ENCODE results near the gene IL9. TPM values are rescaled to one million over a fixed set of nuclear protein-coding genes. Genes with fewer than 3 reads are reported as not detected.

The IL9 gene
- total and polyA plus RNA-seq, 2 of the 13 experiments (the other 11 are each of a cell fraction or from before 2014, with no cell fraction given), result not detected

DNA sequence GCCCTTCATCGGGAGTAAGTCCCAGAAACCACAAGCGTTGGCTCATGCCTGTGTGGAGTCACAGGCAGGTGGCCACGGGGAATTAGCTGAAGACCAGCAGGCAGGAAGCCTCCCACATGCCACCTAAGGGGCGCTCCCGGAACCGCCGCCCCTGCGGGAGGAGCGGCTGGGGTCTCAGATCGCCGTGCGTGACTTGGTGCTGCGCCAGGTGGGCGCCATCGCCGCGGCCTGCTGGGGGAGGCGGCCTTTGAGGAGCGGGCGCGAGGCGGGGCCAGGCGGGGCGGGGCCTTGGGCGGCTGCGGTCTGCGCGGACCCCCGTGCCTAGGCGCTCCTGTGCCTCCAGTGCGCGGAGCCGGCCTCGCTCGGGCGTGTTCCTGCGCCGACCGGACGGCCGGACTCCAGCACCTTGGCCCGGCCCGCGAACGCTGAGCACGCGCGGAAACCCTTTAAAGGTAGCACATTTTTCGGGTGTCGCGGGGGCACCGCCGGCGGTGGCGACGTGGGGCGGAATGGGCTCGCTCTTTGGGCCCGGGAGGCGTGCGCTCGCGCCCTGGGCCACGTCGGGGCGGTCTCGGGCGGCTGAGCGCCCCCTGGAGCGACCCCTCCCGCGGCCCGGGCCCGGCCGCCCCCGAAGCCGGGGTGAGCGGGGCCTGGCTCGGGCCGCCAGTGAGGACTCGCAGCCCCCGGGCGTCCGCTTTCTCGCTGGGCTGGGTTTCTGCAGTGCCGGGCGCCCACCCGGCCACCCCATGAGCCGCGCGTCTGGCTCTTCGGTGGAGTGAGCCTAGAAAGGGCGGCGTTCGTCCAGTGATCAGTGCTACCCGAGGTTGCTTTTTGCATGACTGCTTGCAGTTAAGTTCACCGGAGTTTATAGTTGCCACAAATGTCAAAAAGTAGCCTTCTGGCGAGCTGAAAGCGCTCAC, 34.6 kb upstream of the IL9 start (continued):
- no peak; the same call in 1 of the 2 replicates for TF ChIP-seq ZNF607 (CRISPR knock-in tag; IDR thresholded peaks at IDR 0.05; ENCODE audit: borderline replicate concordance)
- no peak for TF ChIP-seq ZNF790 (CRISPR knock-in tag; IDR thresholded peaks at IDR 0.05; ENCODE audit: borderline replicate concordance)
- TF ChIP-seq, protein P1, sequence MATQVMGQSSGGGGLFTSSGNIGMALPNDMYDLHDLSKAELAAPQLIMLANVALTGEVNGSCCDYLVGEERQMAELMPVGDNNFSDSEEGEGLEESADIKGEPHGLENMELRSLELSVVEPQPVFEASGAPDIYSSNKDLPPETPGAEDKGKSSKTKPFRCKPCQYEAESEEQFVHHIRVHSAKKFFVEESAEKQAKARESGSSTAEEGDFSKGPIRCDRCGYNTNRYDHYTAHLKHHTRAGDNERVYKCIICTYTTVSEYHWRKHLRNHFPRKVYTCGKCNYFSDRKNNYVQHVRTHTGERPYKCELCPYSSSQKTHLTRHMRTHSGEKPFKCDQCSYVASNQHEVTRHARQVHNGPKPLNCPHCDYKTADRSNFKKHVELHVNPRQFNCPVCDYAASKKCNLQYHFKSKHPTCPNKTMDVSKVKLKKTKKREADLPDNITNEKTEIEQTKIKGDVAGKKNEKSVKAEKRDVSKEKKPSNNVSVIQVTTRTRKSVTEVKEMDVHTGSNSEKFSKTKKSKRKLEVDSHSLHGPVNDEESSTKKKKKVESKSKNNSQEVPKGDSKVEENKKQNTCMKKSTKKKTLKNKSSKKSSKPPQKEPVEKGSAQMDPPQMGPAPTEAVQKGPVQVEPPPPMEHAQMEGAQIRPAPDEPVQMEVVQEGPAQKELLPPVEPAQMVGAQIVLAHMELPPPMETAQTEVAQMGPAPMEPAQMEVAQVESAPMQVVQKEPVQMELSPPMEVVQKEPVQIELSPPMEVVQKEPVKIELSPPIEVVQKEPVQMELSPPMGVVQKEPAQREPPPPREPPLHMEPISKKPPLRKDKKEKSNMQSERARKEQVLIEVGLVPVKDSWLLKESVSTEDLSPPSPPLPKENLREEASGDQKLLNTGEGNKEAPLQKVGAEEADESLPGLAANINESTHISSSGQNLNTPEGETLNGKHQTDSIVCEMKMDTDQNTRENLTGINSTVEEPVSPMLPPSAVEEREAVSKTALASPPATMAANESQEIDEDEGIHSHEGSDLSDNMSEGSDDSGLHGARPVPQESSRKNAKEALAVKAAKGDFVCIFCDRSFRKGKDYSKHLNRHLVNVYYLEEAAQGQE (IDR thresholded peaks at IDR 0.05; ENCODE audit: borderline replicate concordance in 1 of 2, low read depth in 1 of 2, low read length in 2 of 2), result 0 out of 4 replicates have a peak, but pooled peaks of 1 of the 2 experiments have one; percentile 36
- TF ChIP-seq HNRNPH1 (optimal IDR thresholded peaks at IDR 0.05; ENCODE audit: low read depth, low read length), result no peak
- no peak for TF ChIP-seq NFKBIZ (CRISPR knock-in tag; IDR thresholded peaks at IDR 0.05)
- TF ChIP-seq, protein P2, sequence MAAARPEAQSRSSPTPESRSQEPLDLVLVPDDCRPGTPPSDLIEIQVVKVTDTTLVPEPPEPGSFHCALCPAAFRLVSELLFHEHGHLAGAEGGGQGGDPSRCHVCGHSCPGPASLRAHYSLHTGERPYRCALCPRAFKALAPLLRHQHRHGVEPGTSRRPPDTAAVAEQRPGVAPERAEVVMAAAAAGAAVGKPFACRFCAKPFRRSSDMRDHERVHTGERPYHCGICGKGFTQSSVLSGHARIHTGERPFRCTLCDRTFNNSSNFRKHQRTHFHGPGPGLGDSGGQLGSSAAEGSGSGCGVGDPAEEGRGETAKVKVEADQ (CRISPR knock-in tag; IDR thresholded peaks at IDR 0.05; ENCODE audit: borderline replicate concordance), result 0 out of 2 replicates have a peak, but pooled peaks have one; percentile 37
- TF ChIP-seq REPIN1 (CRISPR knock-in tag; IDR thresholded peaks at IDR 0.05; ENCODE audit: borderline replicate concordance, low read depth), result no peak
- TF ChIP-seq, protein P3, sequence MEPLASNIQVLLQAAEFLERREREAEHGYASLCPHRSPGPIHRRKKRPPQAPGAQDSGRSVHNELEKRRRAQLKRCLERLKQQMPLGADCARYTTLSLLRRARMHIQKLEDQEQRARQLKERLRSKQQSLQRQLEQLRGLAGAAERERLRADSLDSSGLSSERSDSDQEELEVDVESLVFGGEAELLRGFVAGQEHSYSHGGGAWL (CRISPR knock-in tag; IDR thresholded peaks at IDR 0.05), result no peak
- TF ChIP-seq, protein P4, sequence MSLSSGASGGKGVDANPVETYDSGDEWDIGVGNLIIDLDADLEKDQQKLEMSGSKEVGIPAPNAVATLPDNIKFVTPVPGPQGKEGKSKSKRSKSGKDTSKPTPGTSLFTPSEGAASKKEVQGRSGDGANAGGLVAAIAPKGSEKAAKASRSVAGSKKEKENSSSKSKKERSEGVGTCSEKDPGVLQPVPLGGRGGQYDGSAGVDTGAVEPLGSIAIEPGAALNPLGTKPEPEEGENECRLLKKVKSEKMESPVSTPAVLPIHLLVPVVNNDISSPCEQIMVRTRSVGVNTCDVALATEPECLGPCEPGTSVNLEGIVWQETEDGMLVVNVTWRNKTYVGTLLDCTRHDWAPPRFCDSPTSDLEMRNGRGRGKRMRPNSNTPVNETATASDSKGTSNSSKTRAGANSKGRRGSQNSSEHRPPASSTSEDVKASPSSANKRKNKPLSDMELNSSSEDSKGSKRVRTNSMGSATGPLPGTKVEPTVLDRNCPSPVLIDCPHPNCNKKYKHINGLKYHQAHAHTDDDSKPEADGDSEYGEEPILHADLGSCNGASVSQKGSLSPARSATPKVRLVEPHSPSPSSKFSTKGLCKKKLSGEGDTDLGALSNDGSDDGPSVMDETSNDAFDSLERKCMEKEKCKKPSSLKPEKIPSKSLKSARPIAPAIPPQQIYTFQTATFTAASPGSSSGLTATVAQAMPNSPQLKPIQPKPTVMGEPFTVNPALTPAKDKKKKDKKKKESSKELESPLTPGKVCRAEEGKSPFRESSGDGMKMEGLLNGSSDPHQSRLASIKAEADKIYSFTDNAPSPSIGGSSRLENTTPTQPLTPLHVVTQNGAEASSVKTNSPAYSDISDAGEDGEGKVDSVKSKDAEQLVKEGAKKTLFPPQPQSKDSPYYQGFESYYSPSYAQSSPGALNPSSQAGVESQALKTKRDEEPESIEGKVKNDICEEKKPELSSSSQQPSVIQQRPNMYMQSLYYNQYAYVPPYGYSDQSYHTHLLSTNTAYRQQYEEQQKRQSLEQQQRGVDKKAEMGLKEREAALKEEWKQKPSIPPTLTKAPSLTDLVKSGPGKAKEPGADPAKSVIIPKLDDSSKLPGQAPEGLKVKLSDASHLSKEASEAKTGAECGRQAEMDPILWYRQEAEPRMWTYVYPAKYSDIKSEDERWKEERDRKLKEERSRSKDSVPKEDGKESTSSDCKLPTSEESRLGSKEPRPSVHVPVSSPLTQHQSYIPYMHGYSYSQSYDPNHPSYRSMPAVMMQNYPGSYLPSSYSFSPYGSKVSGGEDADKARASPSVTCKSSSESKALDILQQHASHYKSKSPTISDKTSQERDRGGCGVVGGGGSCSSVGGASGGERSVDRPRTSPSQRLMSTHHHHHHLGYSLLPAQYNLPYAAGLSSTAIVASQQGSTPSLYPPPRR (CRISPR knock-in tag; IDR thresholded peaks at IDR 0.05; ENCODE audit: borderline replicate concordance), result 0 out of 2 replicates have a peak, but pooled peaks have one; percentile 18
- peak; percentile 61; the same call in 1 of the 2 replicates for TF ChIP-seq HOXA5 (CRISPR knock-in tag; IDR thresholded peaks at IDR 0.05)
- TF ChIP-seq ARHGAP35 (CRISPR knock-in tag; IDR thresholded peaks at IDR 0.05; ENCODE audit: borderline replicate concordance), result no peak
- TF ChIP-seq, protein P5, sequence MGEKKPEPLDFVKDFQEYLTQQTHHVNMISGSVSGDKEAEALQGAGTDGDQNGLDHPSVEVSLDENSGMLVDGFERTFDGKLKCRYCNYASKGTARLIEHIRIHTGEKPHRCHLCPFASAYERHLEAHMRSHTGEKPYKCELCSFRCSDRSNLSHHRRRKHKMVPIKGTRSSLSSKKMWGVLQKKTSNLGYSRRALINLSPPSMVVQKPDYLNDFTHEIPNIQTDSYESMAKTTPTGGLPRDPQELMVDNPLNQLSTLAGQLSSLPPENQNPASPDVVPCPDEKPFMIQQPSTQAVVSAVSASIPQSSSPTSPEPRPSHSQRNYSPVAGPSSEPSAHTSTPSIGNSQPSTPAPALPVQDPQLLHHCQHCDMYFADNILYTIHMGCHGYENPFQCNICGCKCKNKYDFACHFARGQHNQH (CRISPR knock-in tag; IDR thresholded peaks at IDR 0.05), result no peak
- TF ChIP-seq MED1 (CRISPR knock-in tag; IDR thresholded peaks at IDR 0.05), result peak; percentile 28; the same call in 1 of the 2 replicates
- TF ChIP-seq ZNF737 (CRISPR knock-in tag; IDR thresholded peaks at IDR 0.05; ENCODE audit: borderline replicate concordance), result no peak
- TF ChIP-seq ZNF674 (CRISPR knock-in tag; IDR thresholded peaks at IDR 0.05; ENCODE audit: low read depth), result no peak
- 0 out of 2 replicates have a peak, but pooled peaks have one; percentile 10 for TF ChIP-seq TMF1 (CRISPR knock-in tag; IDR thresholded peaks at IDR 0.05; ENCODE audit: low read depth)
